Superior temporal gyrus (tissue), 1 donor: ENCODE data around the gene PAPOLB.

ENCODE experiments used
- DNase-seq: peaks from one replicate; pipeline ENCODE4 v3.0.0-alpha.2; 2016; ENCODE audit errors: extremely low spot score

PAPOLB gene

DNA sequence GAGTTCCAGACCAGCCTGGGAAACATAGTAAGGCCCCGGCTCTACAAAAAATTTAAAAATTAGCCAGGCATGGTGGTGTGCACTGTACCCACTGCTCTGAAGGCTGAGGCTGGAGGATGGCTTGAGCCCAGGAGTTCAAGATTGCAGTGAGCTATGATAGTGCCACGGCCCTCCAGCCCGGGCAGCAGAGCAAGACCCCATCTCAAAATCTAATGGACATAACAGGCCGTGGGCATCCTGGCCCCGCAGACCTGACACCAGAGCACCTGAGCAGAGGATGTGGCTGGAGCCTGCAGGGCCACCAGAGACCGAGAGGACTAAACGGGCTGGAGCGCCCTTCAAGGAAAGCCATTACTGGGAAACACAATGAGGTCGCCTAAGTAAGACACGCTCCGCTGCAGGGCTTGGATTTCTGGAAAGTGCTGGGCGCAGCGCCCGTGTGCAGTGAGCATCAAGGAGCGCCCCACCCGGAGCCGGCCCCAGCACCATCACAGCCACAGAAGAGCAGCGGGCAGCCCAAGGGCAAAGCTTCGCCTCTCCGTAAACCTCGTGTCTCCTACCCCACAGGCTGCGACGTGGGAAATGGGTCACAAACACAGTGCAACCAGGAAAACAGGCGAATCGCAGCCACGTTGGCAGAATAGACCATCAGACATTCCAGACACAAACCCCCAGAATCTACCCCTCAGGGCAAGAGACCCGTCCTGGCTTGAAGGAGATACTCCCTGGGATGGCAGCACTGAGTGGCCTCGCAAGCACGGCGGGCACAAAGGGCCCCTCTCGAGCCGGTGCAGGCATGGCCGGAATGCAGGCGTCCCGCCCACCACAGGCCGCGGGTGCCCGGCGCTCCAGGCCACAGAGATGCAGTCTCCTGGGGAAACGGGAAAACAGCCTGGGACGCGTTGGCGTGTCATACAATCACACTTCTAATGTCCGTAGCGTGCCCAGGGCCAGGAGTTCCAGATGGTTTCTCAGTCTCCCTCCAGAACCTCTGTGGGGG lies 16.8 kb upstream of the PAPOLB start:
- DNase-seq: no peak

DNA sequence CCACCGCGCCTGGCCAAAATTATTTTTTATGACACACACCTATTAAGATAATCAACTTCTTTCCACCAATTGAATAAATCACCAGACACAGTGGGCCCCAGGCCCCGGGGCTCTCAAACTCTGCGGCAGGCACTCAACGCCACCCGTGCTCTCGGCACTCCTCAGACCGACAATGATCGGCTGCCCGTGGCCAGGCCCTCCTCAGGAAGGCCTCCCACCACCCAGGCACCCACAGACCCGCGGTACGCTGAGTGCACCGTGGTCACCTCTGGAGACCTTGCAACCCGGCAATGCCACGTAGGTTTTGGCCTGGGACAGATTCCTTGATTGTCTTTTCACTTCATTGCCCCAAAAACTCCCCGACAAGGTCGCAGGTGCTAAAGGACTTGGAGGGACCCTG lies 14.8 kb upstream of the PAPOLB start:
- DNase-seq: no peak

DNA sequence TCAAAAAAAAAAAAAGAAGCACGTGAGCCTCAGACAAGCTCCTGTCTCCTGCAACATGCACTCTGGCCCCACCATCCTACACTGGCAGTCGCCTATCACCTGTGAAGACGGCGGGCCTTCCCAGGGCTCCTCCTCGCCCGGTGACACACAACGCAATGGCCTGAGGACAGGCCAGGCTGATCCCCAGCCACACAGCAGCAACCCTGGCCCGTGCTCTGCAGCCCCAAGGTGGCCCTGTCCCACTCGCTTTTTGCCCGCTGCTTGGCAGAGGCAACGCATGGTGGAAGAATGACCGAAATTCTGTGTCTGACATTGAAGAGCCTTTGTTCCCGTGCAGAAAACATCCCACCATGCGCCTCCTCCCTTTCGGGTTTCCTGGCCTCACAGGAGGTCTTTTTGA lies 13.6 kb upstream of the PAPOLB start:
- DNase-seq: no peak

DNA sequence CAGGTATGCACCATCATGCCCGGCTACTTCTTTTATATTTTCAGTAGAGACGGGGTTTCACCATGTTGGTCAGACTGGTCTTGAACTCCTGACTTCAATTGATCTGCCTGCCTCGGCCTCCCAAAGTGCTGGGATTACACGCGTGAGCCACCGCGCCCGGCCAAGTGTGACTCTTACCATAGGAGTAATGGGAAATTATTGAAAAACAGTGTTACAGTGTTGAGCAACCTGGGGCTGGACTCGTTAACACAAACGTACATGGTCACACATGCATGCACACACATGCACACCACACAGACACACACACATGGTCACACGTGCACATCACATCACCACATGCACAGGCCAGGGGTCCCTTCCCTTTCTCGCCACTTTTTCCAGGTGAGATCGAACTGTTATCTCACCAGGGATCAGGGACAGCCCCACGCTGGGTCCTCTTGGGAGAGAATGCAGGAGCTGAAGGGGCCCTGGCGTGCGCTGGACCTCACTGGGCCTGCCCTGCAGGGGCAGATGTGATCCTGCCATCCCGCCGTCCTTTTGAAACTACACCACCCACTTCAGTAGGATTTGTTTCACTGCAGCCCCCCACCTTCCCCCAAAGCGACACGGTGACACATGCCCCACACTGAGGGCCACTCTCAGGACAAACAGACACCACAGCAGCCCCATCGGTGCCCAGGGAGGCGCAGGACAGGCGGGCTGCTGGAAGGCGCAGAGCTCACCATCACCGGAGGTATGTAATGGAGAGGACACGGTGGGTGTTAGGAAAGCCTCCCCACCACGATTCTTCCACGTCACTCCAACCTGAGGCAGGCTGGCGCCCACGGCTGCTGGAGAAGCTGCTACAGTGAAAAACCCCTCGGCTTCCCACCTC lies 11.5 kb upstream of the PAPOLB start:
- DNase-seq: no peak

DNA sequence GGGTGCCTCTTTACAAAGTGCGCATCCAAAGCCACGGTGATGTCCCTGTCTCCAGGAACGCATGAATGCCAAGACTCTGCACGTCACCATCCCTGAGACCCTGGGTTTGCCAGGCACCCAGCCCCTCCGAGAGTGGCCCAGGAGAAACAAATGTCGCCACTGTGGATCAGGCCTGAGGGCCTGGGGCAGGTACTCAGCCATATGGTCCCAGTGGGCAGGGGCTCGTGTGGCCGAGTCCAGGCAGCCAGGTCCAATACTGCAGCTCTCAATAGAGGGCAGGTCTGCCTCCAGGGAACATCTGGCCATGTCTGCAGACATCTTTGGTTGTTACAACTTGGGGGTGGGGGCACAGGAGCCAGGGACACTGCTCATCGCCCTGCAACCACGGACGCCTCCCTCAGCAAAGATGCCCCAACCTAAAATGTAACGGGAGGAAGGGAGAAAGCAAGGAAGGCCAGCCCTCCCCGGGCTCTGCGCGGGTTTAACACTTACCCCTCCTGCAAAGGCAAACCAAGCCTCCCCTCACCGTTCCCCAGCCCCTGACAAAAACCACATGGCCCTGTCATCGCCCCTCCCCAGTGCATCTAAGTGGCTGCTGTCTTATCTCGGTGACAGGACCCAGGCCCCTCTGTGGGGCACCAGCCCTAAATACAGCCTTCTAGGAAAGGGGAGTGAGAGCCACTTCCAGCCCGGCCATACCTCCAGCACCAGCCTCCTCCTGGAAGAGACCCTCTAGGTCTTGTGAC lies 10.3 kb upstream of the PAPOLB start:
- DNase-seq: no peak

DNA sequence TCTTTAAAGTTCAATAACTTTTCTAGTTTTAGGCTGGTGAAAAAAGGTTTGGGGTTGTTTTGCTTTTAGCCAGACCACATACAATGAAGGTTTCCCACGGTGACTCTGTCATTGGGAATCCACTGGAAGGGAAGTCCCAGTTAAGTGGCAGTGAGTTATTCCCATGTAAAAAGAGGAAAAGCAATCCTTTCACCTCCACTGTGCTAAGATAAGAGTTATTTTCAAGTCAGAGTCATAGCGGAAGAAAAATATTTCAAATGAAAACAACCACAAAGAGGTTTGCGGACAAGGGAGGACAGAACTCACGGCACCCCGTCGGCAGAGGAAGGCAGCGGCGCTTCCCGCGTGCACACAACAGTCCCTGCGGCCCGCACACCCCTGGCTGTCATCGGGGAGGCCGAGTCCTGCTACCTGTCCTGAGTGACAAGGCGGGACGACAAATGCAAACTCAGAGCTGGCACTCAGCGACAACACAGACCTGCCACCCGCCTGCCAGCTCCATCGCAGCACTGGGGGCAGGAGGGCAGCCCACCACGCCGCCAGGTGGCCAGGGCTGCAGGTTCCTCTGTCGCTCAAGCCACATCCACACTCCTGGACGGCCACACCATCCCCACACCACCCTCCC lies 9.3 kb upstream of the PAPOLB start:
- DNase-seq: no peak

DNA sequence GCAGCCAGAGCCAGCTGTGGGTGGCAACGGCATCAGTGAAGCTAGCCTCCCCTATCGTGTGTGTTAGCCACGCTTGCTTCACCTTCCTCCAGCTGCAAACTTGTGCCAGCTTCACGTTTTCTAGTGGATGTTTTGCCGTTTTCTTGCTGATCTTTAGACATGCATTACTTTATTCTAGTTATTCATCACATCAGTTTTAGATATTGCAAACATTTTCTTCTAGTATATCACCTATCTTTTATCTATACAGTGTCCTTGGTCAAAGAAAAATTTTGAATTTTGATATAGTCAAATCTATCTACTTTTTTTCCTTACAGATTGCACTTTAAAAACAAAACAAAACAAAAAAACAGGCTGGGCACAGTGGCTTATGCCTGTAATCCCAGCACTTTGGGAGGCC lies 6.7 kb upstream of the PAPOLB start:
- DNase-seq: no peak

DNA sequence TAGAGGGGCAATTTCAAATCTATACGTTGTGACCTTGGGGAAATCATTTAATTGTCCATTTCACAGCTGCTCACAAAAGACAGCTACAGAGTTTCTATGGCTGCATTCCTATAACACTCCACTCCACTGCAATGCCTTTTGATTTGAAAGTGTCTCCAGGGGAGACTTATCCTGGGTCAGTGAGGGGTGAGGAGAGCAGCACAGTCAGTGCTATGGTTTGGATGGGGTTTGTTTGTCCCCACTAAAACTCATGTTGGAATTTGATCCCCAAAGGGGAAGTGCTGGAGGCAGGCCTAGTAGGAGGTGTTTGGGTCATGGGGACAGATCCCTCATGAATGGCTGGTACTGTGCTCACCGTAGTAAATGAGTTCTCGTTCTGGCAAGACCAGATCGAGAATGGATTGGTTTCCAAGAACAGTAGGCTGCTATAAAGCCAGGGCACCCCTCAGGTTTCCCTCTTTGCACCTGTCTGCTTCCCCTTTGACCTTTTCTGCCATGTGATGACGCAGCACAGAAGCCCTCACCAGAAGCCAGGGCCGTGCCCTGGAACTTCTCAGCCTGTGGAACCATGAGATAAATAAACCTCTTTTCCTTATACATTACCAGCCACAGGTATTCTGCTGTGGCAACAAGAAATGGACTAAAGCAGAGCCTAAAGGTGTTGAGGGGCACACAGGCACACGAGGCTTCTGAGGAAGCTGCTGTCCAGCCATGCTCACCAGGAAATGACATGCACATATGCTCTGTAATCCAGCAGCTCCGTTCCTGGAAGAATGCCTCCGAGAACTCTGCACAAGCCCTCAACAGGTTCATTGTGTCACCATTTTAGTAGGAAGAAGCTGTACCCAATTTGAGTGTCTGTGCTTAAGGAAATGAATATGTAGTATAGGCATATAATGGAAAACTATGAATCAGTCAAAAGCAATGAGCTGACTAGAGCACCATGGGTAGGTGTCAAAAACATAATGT lies 5.0 kb upstream of the PAPOLB start:
- DNase-seq: no peak

DNA sequence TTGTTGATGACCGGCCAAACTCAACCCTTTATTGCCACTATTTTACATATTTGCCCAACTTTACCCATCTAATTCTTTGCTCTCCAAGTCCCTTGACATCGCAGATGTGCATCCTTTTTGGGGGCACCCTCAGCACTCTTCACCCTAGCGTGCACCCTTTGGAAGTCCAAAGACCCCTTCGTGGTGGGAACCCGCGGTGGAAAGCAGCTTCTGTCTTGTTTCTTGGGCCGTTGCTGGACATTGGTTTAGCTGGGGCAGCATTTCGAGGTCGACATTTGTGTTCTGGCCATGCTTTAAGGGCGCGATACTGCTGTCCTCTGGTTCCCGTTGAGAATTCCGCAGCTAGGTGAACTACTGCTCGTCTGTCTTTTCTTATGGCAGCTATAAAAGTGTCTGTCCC lies 326 bp upstream of the PAPOLB start:
- DNase-seq: no peak

DNA sequence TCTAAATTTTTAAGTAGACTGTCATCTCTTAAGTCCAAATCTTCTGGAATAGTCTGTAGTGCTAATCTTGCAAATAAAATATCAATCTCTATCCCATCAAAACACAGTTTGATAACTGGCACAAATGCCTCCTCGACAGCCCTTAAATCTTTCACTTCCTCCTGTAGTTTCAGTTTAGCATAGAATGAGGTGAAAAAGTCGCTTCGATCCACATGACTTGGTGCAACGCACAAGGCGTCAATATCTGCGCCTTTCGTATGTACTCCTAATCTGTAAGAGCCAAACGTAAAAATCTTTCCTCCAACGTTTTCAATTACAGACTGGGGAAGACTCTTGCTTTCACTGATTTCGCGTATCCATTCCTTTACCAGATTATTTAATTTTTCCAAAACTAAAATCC lies 603 bp downstream of the PAPOLB start:
- DNase-seq: no peak

DNA sequence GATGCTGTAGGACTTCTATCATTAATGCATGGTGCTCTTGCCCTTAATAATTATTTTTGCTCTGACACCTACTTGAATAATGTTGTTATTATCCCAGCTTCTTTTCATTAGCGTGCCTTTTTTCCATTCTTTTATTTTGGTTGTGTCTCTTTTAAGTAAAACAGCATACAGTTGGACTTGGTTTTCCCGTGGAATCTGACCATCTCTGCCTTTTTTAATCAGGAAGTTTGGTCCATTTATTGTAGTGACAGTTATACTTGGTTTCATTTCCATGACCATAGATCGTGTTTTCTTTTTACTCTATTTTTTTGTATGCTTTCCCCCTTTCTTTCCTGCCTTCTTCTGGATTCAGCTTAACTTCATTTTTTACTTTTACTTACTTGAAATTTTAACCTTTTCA lies 4.6 kb downstream of the PAPOLB start:
- DNase-seq: no peak

DNA sequence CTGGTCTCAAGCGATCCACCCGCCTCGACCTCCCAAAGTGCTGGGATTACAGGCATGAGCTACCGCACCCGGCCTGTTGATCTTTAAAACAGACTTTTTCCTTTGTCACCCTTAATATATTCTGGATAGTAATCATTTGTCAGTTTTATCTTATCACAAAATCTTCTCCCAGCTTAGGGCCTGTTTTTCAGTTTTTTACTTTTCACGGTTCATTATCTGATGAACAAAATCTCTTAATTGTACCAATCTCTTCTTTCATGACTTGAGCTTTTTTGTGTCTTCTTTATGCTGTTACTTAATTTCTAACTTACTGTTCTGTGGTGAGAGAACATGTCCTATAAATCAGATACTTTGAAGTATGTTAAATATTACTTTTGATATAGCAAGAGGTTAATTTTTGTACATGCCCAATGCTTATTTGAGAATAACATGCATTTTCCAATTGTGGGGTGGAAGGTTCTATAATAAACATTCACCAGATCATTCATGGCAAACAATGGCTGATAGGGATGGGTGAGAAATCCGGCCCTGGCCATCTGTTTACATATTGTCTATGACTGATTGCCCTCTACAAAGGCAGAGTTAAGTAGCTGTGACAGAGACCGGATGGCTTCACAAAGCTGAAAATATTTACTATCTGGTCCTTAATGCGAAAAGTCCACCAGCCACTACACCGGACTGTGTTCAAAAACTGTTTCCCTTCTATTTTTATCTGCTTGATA lies 5.3 kb downstream of the PAPOLB start:
- DNase-seq: no peak

DNA sequence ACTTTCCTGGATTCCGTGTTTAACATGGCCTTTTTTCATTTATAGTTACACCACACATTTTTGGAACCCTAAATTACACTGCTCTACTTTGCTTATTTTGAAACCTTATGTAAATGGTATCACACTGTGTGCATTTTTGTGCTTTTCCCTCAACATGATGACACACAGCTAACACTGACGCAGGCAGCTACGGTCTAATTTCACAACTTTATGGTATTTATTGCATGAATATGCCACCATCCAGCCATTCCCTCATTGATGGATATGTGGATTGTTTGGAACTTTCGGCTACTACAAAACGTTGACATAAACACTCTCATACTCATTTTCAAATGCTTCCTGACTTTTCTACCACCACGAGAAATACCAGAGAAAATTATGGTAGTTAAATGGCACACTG lies 6.9 kb downstream of the PAPOLB start:
- no peak for DNase-seq

DNA sequence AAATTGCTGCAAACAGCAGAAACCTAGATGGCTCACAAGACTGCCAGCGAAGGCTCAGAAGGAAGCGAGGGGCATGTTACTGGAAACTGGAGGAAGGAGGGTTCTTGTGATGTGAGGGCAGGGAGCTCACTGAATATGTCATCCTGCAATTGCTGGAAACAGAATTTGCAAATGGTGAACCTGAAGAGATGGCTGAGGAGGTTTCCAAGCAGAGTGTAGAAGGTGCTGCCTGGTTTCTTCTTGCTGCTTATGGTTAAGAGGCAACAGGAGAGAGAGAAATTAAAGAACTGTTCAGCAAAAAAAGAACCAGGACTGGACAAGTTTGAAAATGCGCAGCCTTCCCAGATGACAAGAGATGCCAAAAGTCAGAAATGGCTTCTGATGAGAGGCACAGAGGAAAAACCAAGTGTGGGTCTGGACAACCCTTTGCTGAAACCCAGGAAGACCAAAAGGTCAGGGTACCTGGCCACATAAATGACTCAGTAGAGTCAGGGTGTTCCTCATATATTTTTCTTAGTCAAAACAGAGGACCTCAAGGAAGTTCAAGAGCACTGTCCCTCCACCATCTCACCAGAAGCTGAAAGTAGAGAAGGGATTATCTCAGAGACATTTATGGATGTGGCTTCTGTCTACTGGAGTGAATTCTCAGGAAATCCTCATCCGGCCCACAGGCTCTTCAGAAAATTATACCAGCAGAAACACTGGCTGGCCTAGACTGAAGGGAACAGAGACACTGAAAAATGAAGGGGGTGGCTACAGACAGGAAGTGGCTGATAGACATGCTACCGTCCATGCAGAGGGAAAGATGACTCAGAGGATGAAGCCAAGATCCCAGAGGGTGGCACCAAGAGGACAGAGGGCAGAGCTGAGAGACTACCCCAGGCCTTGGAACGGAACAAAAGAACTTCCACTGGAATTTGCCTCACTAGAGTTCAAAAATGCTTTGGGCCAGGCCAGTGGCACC lies 10.1 kb downstream of the PAPOLB start:
- no peak for DNase-seq

DNA sequence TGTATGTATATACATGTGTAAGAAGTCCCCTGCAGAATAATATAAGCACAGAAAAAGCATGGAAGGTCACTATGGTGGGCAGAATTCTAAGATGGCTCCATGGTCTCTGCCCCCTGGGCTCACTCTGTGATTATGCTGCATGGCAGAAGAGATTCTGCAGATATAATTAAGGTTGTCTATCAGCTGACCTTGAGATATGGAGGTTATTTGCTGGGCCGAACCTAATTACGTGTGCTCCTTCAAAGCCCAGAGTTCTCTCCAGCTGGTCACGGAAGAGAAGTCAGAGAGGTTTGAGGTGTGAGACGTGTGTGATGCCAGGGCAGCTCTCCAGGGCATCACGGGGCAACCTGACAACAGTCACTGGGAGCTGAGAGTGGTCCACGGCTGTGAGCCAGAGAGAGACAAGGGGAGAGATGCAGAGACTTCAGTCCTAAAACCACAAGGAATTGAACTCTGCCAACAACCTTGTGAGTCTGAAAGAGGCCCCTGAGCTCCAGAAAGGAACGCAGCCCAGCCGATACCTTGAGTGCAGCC lies 11.5 kb downstream of the PAPOLB start:
- no peak for DNase-seq

DNA sequence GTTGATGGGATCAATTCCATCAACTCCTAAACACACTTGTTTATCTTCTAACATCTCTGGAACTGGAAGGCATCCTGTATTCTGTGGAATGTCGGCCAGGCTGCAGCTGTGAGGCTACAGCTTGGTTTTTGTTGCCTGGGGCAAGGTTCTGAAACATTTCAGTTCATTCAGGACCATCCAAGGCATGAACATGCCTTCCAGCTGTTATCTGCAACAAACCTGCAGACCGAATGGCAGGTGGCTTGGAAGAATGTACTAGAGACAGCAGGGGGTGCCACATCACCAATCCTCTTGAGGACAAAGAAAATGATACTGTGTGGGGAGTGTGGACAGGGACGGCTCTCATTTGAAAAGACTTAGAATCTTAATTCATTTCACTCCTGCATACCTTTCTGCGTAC lies 12.4 kb downstream of the PAPOLB start:
- peak; percentile 77 for DNase-seq

DNA sequence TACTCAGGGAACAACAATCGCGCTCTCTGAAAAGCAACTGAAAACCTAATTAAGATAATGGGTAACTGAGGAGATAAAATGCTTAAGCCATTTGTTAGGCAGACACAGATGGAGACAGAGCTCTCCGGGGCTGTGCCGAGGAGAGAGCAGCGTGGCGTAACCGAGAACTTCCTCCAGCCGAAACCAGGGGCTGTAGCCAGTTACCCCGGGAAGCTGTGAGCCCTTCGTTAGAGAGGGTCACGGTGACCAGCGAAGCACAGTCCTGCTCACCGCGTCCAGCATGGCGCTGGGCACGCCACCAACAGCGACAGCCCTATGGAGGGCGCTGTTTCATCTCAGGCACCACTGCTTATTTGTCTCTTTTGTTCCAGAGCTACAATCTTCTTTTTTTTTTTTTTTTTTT lies 16.1 kb downstream of the PAPOLB start:
- peak; percentile 61 for DNase-seq
